NCI-H2029 (cell line): ENCODE data around the gene C22orf39.
"Not testable (repeated sequence)": the region's sequence is repeated elsewhere in the genome, so short reads cannot be mapped to it uniquely, and the experiment has no call there.

Source experiments
- DNase-seq: peaks from one replicate; lab custom pipeline; 2025; lab: John Stamatoyannopoulos, UW

C22orf39 gene

DNA sequence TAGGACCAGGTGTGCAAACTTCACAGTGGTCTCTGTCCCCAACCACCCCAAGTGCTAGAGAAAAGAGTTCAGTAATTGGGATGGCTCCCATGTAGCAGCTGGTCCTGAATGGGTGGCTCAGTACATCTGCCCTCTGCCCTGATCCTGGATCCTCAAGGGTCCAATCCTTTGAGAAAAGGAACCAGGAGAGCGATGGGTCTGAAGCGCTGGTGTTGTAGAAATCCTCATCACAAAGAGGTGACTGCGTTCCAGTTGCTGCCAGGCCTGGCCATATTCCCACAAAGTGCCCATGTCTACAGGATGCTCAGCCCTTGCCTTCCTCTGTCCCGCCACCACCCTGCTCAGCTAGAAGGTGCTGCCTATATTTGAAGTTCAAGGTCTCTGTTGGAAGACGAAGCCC lies 6.2 kb upstream of the C22orf39 start:
- DNase-seq, result no peak

- DNase-seq, result no peak
These were observed 4.1 kb upstream of the C22orf39 start for GRCh38 chr22:19451570-19451969.

- no peak for DNase-seq
These were observed 3.1 kb upstream of the C22orf39 start for GRCh38 chr22:19450363-19451175.

DNA sequence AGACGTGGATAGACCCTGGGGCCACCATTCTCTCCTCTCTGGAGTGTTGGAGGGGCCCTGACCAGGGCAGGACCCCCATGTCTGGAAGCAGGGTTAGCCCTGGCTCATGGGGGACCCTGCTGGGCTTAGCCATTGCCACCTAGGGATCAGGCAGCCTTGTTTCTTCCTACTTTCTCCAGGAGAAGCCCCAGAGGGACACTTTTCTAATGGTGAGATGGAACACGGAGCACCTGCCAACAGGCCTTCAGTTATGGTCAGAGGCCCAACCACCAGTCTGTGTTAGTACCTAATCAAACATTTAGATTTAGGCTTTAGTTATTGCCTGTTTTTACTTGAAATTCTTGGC lies 1.9 kb upstream of the C22orf39 start:
- DNase-seq, result no peak

DNA sequence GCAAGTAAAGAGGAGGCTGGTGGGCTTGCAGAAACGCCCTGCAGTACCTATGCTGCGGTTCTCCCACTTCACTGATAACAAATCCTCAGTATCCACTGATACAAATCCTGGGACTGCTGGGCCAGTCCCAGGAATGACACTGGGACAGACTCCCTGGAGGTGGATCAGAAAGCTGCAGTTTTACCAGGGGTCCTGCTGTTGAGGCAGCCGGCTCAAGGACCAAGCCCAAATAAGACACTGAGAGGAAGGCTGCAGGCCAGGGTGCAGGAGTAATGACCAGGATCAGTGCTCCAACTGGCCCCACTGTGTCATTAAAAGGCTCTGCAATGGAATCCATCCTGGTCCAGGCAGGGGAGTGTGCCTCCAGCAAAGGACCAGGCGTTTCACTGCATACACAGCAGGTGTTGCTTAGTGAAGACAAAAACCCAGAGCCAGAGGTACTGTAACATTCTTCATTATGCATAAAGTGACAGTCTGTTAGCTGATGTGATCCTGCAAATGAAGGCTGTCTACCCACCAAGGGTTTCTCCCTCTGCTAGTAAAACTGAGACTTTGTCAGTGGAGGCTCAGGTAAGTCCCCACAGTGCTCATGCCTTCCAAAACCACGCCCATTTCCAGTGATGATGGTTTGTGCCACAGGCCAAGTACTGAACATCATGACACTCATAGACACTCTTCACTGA lies 1.4 kb upstream of the C22orf39 start:
- no peak for DNase-seq

GRCh38 chr22:19448076-19448607 lies 631 bp upstream of the C22orf39 start:
- DNase-seq, result peak; percentile 16

- DNase-seq, result no peak
These were observed 745 bp downstream of the C22orf39 start for GRCh38 chr22:19446603-19447329.

DNA sequence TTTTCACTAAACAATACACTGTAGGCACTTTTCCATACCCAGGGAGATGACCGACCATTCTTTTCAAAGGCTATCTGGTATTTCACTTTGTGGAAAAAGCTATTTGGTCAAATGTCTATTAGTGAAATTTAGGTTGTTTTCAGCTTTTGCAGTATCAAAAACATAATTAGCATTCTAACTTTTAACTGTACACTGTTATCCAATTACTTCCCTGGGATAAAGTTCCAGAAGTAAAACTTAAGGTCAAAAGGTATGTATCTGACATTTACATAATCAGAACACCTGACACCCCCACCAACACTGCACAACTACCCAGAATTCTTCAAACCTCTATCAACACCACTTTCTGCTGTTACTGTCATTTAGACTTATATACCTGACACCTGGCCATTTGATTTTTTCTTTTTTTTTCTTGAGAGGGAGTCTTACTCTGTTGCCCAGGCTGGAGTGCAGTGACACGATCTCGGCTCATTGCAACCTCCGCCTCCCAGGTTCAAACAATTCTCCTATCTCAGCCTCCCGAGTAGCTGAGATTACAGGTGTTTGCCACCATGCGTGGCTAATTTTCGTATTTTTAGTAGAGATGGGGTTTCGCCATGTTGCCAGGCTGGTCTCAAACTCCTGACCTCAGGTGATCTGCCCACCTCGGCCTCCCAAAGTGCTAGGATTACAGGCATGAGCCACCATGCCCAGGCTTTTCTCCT lies 2.1 kb downstream of the C22orf39 start:
- DNase-seq, result not testable (repeated sequence)

DNA sequence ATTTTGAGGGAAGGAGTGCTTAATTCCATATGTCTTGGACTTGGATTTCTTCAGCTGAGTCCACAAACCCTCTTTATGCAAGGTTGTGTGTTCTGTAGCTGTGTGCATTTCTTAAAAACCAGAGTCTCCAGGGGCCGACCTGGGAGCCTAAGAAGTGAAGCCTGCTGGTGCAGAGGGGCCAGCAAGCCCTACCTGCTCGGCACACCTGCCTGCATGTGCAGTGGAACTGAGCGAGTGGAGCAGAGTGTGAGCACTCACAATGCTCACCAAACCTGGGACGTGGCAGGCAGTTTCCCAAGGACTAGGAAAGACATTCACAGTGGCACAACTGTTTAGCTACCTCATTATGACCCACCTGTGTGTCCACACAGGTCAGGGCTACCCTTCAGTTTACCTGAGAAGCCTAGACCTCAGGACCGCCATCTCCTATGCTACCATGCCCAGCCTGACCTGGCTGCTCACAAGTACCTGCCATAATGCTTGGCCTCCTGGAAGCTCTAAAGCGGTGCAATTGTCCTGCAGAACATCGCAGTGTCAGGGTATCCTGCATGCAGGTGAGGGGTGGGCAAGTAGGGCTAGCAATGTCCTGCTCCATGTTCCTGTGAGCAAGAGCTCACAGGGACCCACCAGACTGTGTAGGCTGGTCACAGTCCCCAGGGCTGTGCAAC lies 3.8 kb downstream of the C22orf39 start:
- no peak for DNase-seq

DNA sequence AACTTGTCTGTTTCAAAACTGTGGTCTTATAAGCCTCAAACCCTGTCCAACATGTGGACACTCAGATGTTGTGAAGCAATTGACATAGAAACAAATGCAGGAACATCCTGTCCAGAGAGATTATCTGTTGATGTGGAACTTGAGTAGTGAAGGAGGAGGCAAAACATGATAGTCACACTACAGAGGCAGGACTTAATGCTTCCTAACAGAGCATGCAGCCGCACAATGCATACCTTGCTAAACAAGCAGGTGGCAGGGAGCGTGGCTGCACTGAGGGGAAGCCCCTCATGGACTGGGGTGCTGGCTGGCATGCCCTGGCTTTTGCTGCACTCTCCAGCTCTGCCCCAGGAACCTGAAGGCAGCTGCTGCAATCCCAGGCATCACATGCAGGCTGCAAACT lies 5.3 kb downstream of the C22orf39 start:
- DNase-seq, result no peak

GRCh38 chr22:19440411-19441195 lies 6.9 kb downstream of the C22orf39 start:
- no peak for DNase-seq

DNA sequence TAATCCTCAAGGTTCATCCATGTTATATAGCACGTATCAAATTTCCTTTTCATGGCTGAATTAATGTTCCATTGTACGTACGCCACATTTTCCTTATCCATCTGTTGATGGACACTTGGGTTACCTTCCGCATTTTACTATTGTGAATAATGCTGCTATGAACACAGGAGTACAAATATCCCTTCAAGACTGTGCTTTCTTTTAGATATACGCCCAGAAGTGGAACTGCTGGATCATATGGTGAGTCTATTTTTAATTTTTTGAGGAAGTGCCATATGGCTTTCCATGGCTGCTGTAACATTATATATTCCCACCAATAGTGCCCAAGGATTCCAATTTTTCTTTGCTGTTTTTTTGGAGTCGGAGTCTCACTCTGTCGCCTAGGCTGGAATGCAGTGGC lies 9.2 kb downstream of the C22orf39 start:
- DNase-seq, result no peak

DNA sequence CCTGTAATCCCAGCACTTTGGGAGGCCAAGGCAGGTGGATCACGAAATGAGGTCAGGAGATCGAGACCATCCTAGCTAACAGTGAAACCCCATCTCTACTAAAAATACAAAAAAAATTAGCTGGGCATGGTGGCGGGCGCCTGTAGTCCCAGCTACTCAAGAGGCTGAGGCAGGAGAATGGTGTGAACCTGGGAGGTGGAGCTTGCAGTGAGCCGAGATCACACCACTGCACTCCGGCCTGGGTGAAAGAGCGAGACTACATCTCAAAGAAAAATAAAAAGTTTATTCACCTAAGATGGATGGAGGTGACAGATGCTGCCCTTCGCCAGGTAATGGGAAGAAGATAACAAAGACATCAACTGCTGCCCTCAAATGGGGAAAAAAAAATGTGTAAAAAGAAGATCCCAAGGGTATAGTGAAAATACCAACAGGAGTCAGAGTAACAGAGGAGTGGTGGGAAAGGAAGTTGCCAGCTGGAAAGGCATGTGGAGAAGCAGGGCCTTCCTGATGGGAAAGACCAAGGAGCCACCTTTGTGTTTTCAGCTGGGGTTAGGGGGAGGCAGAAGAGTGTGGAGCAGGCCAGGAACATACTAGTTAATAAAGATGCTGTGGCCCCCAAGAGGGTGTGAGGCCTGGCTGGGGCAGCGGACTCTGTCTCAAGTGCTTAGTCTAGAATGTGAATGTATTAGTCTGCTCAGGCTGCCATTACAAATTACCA lies 10.9 kb downstream of the C22orf39 start:
- DNase-seq, result not testable (repeated sequence)

DNA sequence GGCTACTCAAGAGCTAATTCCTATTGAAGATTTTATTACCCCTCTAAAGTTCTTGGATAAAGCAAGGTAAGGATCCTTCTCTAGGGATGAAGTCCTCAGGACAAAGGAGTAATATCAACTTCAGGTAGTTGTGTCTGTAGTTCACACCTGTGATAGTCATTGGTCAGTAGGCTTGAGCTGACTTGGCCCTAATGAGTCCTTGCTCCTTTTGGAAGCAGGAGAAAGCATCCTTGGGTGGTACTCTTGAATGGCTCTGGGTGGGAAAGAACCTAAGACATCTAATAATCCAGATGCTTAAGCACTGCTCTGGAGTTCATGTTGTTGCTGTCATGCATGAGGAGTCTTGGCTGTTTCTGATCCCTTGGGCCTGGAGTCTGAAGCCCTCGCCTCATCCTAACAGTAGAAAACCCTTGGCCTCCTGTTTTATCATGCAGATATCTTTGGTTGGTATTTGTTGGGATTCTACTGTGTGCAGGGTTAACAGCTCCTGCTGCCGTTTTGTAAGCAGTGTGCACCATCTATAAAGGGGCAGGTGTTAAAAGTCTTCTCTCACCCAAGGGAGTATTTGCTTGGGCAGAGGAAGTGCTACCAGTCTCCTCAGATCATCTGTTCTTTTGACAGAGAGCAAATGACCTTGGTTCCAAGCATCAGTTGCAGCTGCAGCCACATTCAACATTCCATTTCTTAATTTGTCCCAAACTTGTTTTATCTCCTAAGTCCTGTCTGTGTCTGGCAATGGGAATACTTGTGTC lies 12.5 kb downstream of the C22orf39 start:
- no peak for DNase-seq

GRCh38 chr22:19434401-19434800 lies 13.1 kb downstream of the C22orf39 start:
- DNase-seq, result no peak

- peak; percentile 91 for DNase-seq
These were observed 15.2 kb downstream of the C22orf39 start, which contains the start of gene MRPL40 for GRCh38 chr22:19432133-19432851. Gene MRPL40 (plus strand): TSS chr22:19432545. CDS start chr22:19432555, 10 bp downstream.

GRCh38 chr22:19431649-19432132 lies 15.8 kb downstream of the C22orf39 start, which contains the start of gene HIRA:
Gene HIRA (minus strand): TSS chr22:19431733. CDS start chr22:19431476, 257 bp downstream.
- DNase-seq, result peak; percentile 47

GRCh38 chr22:19430890-19431541 lies 16.5 kb downstream of the C22orf39 start:
- no peak for DNase-seq
